DOHH2 (cell line): Measurements from ENCODE around the gene GAB1.

Source experiments
- H3F3A ChIP-seq: fragments of 200-600 bp; sonication (generic), shearing (Covaris generic); 2 replicates; pipeline ENCODE4 v1.6.0; 2016; ENCODE audit warnings: antibody characterized with exemption, mild to moderate bottlenecking; ENCODE audit not compliant: control insufficient read depth, insufficient read depth
- H3K27ac ChIP-seq: fragments of 200-600 bp; sonication (generic); 2 replicates; pipeline ENCODE4 v1.5.1; 2014; ENCODE audit warnings: low read depth, mild to moderate bottlenecking, low read length, moderate library complexity
- H3K27me3 ChIP-seq: fragments of 200-600 bp; sonication (generic); 2 replicates; pipeline ENCODE4 v1.6.1; 2014; ENCODE audit warnings: mild to moderate bottlenecking, low read length, mixed read lengths; ENCODE audit not compliant: control insufficient read depth
- H3K36me3 ChIP-seq: fragments of 200-600 bp; sonication (generic); 2 replicates; pipeline ENCODE4 v1.6.1; 2014; ENCODE audit warnings: mild to moderate bottlenecking, low read length, moderate library complexity, mixed read lengths; ENCODE audit not compliant: control insufficient read depth
- H3K4me1 ChIP-seq: fragments of 200-600 bp; sonication (generic); 2 replicates; pipeline ENCODE4 v1.6.1; 2014; ENCODE audit warnings: mild to moderate bottlenecking, low read length, mixed read lengths; ENCODE audit not compliant: control insufficient read depth
- H3K4me2 ChIP-seq: fragments of 200-600 bp; sonication (generic); 2 replicates; pipeline ENCODE4 v1.6.0; 2014; ENCODE audit warnings: mild to moderate bottlenecking, low read length, moderate library complexity
- H3K4me3 ChIP-seq: fragments of 200-600 bp; sonication (generic); 2 replicates; pipeline ENCODE4 v1.5.1; 2014; ENCODE audit warnings: mild to moderate bottlenecking, low read length, mixed read lengths
- H3K79me2 ChIP-seq: fragments of 200-600 bp; sonication (generic); 2 replicates; pipeline ENCODE4 v1.6.1; 2014; ENCODE audit warnings: mild to moderate bottlenecking, low read length, mixed read lengths; ENCODE audit not compliant: control insufficient read depth
- H3K9me2 ChIP-seq: fragments of 200-600 bp; sonication (generic); replicated peaks from 2 replicates; pipeline ENCODE4 v1.6.1; 2014; ENCODE audit warnings: mild to moderate bottlenecking, low read length, mixed read lengths; ENCODE audit not compliant: control insufficient read depth
- H3K9me3 ChIP-seq: fragments of 200-600 bp; sonication (generic); 2 replicates; pipeline ENCODE4 v1.6.1; 2014; ENCODE audit warnings: antibody characterized with exemption, low read length, mixed read lengths; ENCODE audit not compliant: control insufficient read depth, insufficient read depth
- H4K20me1 ChIP-seq: fragments of 200-600 bp; sonication (generic); 2 replicates; pipeline ENCODE4 v1.6.0; 2014; ENCODE audit warnings: low read depth, mild to moderate bottlenecking, antibody characterized with exemption, low read length, moderate library complexity; ENCODE audit not compliant: control insufficient read depth, insufficient read depth
- EZH2phosphoT487 ChIP-seq: fragments of 200-600 bp; sonication (generic); IDR thresholded peaks from 2 replicates; pipeline ENCODE4 v1.6.1; 2017; ENCODE audit warnings: borderline replicate concordance, mild to moderate bottlenecking, antibody characterized with exemption, low read length, moderate library complexity, mixed read lengths
- TF ChIP-seq, protein P1 (sequence below): fragments of 200-600 bp; sonication (generic); IDR thresholded peaks from one replicate; pipeline ENCODE4 v1.5.1; 2014; ENCODE audit warnings: antibody characterized with exemption, mild to moderate bottlenecking, low read depth, low read length; ENCODE audit not compliant: poor library complexity, severe bottlenecking

GAB1 gene

DNA sequence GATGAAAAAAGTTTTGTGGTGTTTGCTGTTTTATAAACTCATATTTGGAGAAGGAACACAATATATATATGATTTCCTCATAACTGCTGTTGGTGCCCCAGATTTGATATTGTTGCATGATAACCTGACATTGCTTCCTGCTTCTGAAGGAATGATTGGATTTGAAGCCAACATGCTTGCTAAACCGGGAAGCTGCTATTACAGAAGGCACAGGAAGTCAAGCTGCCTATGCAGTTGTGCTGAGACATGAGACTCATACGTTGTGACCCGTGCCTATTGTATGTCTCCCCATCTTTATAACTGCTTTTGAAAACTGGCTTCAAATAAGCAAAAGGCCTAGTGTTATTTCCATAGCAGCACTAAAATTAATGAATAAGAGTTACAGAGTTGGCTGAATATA, 32.9 kb downstream of the GAB1 start:
- Histone ChIP-seq H3K4me1 (peaks cover 41% of the 10 kb centered on the region), H3K79me2 (peaks cover 70% of the 10 kb centered on the region), H3K4me2 (peak overlapping the region; percentile 35), H4K20me1 (no peaks in the 10 kb centered on the region), H3K36me3 (peaks cover 3% of the 10 kb centered on the region; the same call in 1 of the 2 replicates), H3K4me3 (no peak overlapping the region), H3F3A (peaks cover 8% of the 10 kb centered on the region; the same call in 1 of the 2 replicates), H3K9me3 (peaks cover 3% of the 10 kb centered on the region; the same call in 1 of the 2 replicates), H3K27me3 (no peaks in the 10 kb centered on the region), H3K9me2 (no peaks in the 10 kb centered on the region), H3K27ac (peak overlapping the region; percentile 9; the same call in 1 of the 2 replicates)
- TF ChIP-seq, protein P1, sequence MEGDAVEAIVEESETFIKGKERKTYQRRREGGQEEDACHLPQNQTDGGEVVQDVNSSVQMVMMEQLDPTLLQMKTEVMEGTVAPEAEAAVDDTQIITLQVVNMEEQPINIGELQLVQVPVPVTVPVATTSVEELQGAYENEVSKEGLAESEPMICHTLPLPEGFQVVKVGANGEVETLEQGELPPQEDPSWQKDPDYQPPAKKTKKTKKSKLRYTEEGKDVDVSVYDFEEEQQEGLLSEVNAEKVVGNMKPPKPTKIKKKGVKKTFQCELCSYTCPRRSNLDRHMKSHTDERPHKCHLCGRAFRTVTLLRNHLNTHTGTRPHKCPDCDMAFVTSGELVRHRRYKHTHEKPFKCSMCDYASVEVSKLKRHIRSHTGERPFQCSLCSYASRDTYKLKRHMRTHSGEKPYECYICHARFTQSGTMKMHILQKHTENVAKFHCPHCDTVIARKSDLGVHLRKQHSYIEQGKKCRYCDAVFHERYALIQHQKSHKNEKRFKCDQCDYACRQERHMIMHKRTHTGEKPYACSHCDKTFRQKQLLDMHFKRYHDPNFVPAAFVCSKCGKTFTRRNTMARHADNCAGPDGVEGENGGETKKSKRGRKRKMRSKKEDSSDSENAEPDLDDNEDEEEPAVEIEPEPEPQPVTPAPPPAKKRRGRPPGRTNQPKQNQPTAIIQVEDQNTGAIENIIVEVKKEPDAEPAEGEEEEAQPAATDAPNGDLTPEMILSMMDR: no peak
- no peak for TF ChIP-seq EZH2phosphoT487

DNA sequence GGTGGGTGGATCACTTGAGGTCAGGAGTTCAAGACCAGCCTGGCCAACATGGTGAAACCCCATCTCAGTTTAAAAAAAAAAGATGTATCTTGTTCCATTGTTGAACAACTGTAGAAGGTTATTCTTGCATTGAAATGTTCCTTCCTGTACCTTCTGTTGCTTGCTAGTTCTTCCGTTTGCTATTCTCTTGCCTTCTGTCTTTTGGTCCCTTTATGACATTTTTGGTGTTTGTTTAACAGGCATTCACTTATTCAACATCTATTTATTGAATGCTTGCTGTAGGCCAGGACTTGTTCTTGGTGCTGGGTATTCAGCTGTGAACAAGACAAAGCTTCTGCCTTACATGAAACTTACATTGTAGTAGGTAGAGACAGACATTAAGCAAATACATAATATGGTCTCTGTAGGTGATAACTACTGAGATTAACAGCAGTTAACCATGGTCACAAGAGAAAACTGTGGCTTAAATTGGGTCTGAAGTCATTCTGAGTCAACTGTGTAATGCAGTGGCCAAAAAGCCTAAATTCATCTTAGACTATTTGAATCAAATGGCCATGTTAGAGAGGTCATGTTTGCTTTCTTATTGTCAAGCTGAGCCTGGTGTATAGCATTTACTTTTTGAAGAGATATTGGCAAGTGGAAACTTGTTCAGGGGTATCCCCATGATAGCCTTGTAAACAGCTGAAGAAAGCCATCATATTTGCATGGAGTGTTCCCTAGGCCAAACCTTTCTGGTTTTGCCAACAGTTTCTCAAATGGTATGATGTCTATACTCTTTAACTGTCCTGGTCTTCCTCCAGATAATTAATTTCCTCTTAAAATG, 35.6 kb downstream of the GAB1 start:
- Histone ChIP-seq H3K27me3 (no peaks in the 10 kb centered on the region), H4K20me1 (no peaks in the 10 kb centered on the region), H3K4me3 (peak overlapping the region; percentile 19; the same call in 1 of the 2 replicates), H3K9me3 (peaks cover 3% of the 10 kb centered on the region; the same call in 1 of the 2 replicates), H3K79me2 (peaks cover 77% of the 10 kb centered on the region), H3K9me2 (no peaks in the 10 kb centered on the region), H3K4me1 (peaks cover 65% of the 10 kb centered on the region), H3F3A (peaks cover 8% of the 10 kb centered on the region), H3K4me2 (peak overlapping the region; percentile 25), H3K27ac (peak overlapping the region; percentile 14), H3K36me3 (peaks cover 3% of the 10 kb centered on the region; the same call in 1 of the 2 replicates)
- TF ChIP-seq, protein P1: no peak
- no peak for TF ChIP-seq EZH2phosphoT487

GRCh38 chr4:143374255-143374654, 37.6 kb downstream of the GAB1 start:
- Histone ChIP-seq H3K27me3 (no peaks in the 10 kb centered on the region), H3K4me1 (peaks cover 83% of the 10 kb centered on the region), H3K9me3 (peaks cover 3% of the 10 kb centered on the region; the same call in 1 of the 2 replicates), H3K4me2 (no peak overlapping the region), H4K20me1 (no peaks in the 10 kb centered on the region), H3F3A (peaks cover 21% of the 10 kb centered on the region), H3K9me2 (no peaks in the 10 kb centered on the region), H3K79me2 (peaks cover 80% of the 10 kb centered on the region), H3K36me3 (peaks cover 8% of the 10 kb centered on the region; the same call in 1 of the 2 replicates), H3K27ac (no peak overlapping the region), H3K4me3 (no peak overlapping the region)
- TF ChIP-seq, protein P1: no peak
- no peak for TF ChIP-seq EZH2phosphoT487
